DMS153 treated with DMSO at 0.1 percent for 48 hours (cell line): Measurements from ENCODE around the gene POR.

Experiments
- DNase-seq: peaks from one replicate; lab custom pipeline; 2025; ENCODE audit not compliant: unreplicated experiment; lab: John Stamatoyannopoulos, UW

The POR gene

GRCh38 chr7:75971309-75971960 lies 56.5 kb downstream of the POR start:
- no peak for DNase-seq

GRCh38 chr7:75971961-75972763 lies 57.2 kb downstream of the POR start:
- DNase-seq, result no peak

GRCh38 chr7:75977743-75978142 lies 62.8 kb downstream of the POR start:
- DNase-seq, result no peak

- DNase-seq, result no peak
Observed at GRCh38 chr7:75979759-75980429, 64.9 kb downstream of the POR start.

GRCh38 chr7:75980430-75981202 lies 65.7 kb downstream of the POR start:
- no peak for DNase-seq

- no peak for DNase-seq
Observed at GRCh38 chr7:75981203-75981452, 66.2 kb downstream of the POR start.

- DNase-seq, result no peak
Observed at GRCh38 chr7:75981453-75982305, 66.7 kb downstream of the POR start.

- DNase-seq, result no peak
Observed at GRCh38 chr7:75982306-75983064, 67.5 kb downstream of the POR start.

GRCh38 chr7:75983471-75984129 lies 68.6 kb downstream of the POR start:
- no peak for DNase-seq

- DNase-seq, result no peak
Observed at GRCh38 chr7:75984130-75985008, 69.4 kb downstream of the POR start.

GRCh38 chr7:75985009-75985517 lies 70.1 kb downstream of the POR start:
- DNase-seq, result no peak

GRCh38 chr7:75985518-75986146 lies 70.7 kb downstream of the POR start:
- DNase-seq, result no peak

- DNase-seq, result no peak
Observed at GRCh38 chr7:75986147-75986781, 71.3 kb downstream of the POR start.

- no peak for DNase-seq
Observed at GRCh38 chr7:75987026-75987804, 72.3 kb downstream of the POR start.

- DNase-seq, result no peak
Observed at GRCh38 chr7:75987805-75988567, 73.0 kb downstream of the POR start.
